Measurements from ENCODE around the gene GBGT1. TPM values are rescaled to one million over a fixed set of nuclear protein-coding genes. Genes with fewer than 3 reads are reported as not detected.
"Not testable (repeated sequence)": the region's sequence is repeated elsewhere in the genome, so short reads cannot be mapped to it uniquely, and the experiment has no call there.

The GBGT1 gene
- 10 to 100 TPM; 14.8 to 21.3 (median 15.0) TPM for total RNA-seq

DNA sequence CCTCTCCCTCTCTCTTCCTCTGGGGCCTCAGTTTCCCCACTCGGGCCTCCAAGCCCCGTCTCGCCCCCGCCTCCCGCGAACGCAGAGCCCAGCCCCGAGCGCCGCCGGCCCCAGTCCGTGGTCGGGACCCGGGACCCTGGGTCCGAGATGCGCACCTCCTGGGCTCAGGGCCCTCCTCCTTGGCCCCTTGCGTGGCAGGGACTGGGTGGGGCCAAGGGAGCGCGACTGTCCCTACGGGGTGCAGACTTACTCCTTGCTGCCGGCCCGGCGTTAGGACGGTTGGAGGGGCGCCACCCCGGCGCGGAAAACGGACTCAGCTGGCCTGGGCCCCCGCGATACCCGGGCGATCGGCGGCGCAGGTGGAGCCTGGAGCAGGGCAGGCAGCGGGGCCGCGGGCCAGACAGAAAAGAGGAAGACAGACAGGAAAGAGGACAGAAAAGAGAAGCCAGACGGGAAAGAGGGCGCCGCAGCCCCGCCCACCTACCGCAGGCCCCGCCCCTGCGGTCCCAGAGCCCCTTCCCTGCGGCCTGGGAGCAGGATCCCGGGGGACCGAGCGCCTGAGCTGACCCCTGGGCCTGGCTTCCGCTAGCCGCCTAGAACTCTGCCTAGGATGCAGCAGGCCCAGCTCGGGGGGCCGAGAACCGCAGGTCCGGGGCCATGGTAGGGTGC, at the start of gene GBGT1:
GBGT1 (minus strand) TSS at position 411 of the 669 bp plus-strand sequence. CDS start 1,502 bp downstream, outside the sequence.
- H3K27me3 ChIP-seq: no peaks in the 10 kb centered on the region
- H3K36me3 ChIP-seq: no peaks in the 10 kb centered on the region
- intact Hi-C loops (cut with DNase I; ENCODE audit: low total_unique reads): no loop called here
- H3K27ac ChIP-seq: peak within 1 kb of the TSS; percentile 55 to 80
- peak within 1 kb of the TSS; percentile 74 to 92 (median 76) for H3K4me3 ChIP-seq
- TF ChIP-seq, protein P1, sequence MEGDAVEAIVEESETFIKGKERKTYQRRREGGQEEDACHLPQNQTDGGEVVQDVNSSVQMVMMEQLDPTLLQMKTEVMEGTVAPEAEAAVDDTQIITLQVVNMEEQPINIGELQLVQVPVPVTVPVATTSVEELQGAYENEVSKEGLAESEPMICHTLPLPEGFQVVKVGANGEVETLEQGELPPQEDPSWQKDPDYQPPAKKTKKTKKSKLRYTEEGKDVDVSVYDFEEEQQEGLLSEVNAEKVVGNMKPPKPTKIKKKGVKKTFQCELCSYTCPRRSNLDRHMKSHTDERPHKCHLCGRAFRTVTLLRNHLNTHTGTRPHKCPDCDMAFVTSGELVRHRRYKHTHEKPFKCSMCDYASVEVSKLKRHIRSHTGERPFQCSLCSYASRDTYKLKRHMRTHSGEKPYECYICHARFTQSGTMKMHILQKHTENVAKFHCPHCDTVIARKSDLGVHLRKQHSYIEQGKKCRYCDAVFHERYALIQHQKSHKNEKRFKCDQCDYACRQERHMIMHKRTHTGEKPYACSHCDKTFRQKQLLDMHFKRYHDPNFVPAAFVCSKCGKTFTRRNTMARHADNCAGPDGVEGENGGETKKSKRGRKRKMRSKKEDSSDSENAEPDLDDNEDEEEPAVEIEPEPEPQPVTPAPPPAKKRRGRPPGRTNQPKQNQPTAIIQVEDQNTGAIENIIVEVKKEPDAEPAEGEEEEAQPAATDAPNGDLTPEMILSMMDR (IDR thresholded peaks at IDR 0.05): no peak
- TF ChIP-seq POLR2AphosphoS5 (IDR thresholded peaks at IDR 0.05) (peak in 1 of 3 donors; percentile 17), POLR2A (IDR thresholded peaks at IDR 0.05) (no peak)
- H3K9me3 ChIP-seq: no peaks in the 10 kb centered on the region
- H3K4me1 ChIP-seq: peaks cover 0 to 6% of the 10 kb centered on the region in 2 donors
- DNase-seq (ENCODE audit: low spot score in 2 of 2): no peak

DNA sequence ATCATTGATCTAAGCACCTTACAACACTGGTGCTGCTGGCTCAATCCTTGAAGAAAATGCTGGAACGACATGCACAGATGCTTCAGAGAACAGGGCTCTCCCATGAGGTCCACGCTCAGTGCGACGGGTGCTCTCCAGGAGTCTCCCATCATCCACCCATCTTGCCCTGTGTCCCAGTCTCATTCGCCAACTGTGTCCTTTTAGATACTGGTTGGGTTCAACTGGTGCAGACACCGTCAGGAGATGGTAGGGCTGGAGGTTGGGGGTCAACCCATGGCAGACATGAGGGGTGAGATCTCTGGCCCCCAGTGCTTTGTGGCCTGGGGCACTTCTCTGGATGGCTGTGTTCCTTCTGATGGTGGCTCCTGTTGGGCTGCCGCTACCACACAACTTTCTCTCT, 46.9 kb upstream of the GBGT1 start:
- H3K36me3 ChIP-seq: no peaks in the 10 kb centered on the region
- no peak for TF ChIP-seq POLR2AphosphoS5 (IDR thresholded peaks at IDR 0.05)
- TF ChIP-seq POLR2A (IDR thresholded peaks at IDR 0.05): no peak
- TF ChIP-seq, protein P1 (IDR thresholded peaks at IDR 0.05): no peak
- H3K4me1 ChIP-seq: no peaks in the 10 kb centered on the region
- H3K9me3 ChIP-seq: no peaks in the 10 kb centered on the region
- intact Hi-C loops (cut with DNase I; ENCODE audit: low total_unique reads): no loop called here
- no peaks in the 10 kb centered on the region for H3K27me3 ChIP-seq
- H3K4me3 ChIP-seq: peak overlapping the region in 1 of 3 donors; percentile 13
- no peak for DNase-seq (ENCODE audit: low spot score in 2 of 2)
- peak overlapping the region; percentile 20 to 75 for H3K27ac ChIP-seq

DNA sequence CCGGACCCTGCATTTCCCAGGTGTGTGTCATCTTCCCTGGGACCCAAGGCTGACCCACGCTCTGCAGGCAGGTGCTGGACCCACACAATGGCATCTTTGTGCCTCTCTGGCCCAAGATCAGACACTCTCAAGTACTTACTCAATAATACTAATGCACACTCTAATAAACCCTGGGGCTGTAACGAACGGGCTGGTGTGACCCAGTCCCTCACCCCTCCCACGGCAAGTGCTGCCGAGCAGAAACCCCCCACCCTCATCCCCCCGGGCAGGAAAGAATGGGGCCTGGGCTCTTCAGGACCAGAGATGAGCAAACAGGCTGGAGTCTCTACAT, 46.5 kb upstream of the GBGT1 start:
- intact Hi-C loops (cut with DNase I; ENCODE audit: low total_unique reads): no loop called here
- Histone ChIP-seq H3K9me3 (no peaks in the 10 kb centered on the region), H3K27ac (peak overlapping the region; percentile 20 to 75), H3K36me3 (no peaks in the 10 kb centered on the region), H3K27me3 (no peaks in the 10 kb centered on the region), H3K4me1 (no peaks in the 10 kb centered on the region), H3K4me3 (peak overlapping the region in 2 of 3 donors; percentile 13 to 44)
- TF ChIP-seq POLR2AphosphoS5 (IDR thresholded peaks at IDR 0.05) (no peak), POLR2A (IDR thresholded peaks at IDR 0.05) (no peak)
- TF ChIP-seq, protein P1 (IDR thresholded peaks at IDR 0.05): no peak
- DNase-seq (ENCODE audit: low spot score in 2 of 2): peak; percentile 66 to 91

DNA sequence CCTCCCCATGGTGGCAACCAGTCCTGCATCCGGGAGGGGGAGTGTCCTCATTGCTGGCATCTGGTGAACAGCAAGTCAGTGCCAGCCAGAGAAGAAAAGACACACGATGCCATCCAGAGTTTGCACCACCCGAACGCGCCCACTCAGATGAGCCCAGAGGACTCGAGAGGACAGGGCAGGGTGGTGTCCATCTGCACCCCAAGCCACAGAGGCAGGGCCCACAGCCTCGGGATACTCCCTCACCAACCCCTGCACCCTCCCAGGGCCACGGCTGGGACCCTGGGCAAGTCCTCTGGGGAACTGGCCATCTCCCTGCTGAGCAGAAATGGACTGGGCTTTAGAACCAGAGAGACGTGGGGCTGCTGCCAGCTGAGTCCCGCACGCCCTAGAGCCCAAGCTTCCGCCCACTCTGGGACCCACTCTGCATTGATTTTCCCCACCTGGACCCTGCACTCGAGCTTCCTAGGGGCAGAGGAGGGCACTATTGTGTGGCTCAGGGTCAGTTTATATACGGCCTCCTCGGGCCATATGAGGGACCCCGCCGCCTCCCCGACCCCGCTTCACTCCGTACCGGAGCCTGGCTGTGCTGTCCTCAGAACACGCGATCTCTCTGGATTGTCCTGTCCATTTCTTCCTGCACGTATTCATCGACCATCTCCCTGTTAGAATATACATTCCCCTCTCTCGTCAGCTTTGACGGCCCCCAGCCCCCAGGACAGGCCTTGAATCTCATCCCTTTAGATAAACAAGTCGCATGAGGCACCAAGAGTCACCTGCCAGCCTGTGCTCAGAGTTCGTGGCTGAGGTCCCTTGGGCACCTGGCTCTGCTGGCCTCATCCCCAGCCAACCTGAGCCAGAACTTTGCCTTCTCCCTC, 45.9 kb upstream of the GBGT1 start:
- H3K4me3 ChIP-seq: peak overlapping the region in 2 of 3 donors; percentile 13 to 44
- peak in 1 of 2 donors; percentile 30 for DNase-seq (ENCODE audit: low spot score in 2 of 2)
- H3K4me1 ChIP-seq, H3K27me3 ChIP-seq, H3K9me3 ChIP-seq, H3K36me3 ChIP-seq: not testable (repeated sequence)
- H3K27ac ChIP-seq: peak overlapping the region in 1 of 2 donors; percentile 75
- intact Hi-C loops (cut with DNase I; ENCODE audit: low total_unique reads): loop anchor here (5.0 kb wide), 1 partner anchor 878 kb away; no protein-coding TSS in a partner anchor

DNA sequence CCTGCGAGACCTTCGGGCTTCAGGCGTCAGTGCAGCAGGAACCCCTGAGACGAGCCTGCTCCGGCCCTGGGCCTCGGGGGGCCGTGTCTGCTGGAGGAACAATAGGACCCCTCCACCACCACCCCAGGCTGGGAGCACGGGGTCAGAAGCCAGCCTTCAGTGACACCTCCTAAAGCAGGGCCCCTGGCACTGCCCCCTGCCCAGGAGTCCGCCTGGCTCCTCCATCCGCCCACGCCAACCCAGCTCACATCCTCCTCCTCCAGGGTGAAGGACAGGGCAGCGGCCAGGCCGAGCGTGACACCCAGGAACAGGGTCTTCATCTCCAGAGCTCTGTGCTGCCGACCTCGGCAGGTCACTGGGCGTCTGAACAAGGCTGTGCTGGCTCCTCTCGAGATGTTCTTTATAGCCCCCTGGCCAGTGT, 45.2 kb upstream of the GBGT1 start, which contains the start of gene OBP2B:
OBP2B (minus strand) TSS at position 371 of the 421 bp plus-strand sequence; CDS start at position 320, 51 bp downstream.
- not testable (repeated sequence) for H3K27me3 ChIP-seq; H3K4me1 ChIP-seq; H3K9me3 ChIP-seq; DNase-seq (ENCODE audit: low spot score in 2 of 2); H3K36me3 ChIP-seq
- Histone ChIP-seq H3K4me3 (peak within 1 kb of the TSS in 2 of 3 donors; percentile 13 to 44), H3K27ac (peak within 1 kb of the TSS in 1 of 2 donors; percentile 75)
- intact Hi-C loops (cut with DNase I; ENCODE audit: low total_unique reads): loop anchor here (5.0 kb wide), 1 partner anchor 878 kb away; no protein-coding TSS in a partner anchor

DNA sequence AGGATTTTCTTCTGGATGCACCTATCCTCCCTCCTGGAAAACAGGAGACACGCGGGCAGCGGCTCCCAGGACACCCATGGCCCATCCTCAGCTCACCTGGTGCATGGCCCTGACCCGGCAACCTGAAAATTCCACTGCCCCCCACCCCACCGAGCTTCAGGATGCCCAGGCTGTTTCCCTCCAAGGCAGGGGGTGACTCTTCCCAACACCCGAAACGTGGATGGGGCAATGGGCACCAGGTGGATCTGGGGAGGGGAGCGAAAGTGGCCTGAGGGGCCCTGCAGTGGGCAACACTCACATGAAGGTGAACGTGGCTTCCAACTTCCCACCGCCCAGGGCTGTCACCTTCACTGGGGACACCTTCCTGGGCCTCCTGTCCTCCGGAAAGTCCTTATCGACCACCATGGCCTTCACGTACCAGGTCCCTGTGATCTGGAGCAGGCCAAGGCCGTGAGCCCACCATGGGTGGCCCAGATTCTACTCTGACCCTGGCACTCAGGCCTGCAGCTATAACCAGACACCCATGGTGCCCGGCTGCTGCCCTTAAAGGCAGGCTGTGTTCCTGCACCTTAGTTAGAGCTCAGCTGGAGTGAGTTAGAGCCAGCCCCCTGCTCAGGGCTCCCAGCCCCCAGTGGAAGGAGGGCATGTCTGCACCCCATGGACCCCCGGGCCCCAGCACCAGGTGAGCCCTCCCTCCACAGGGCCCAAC, 44.6 kb upstream of the GBGT1 start:
- H3K27me3 ChIP-seq, H3K4me1 ChIP-seq, H3K36me3 ChIP-seq, H3K27ac ChIP-seq, H3K9me3 ChIP-seq, H3K4me3 ChIP-seq: not testable (repeated sequence)
- intact Hi-C loops (cut with DNase I; ENCODE audit: low total_unique reads): loop anchor here (5.0 kb wide), 1 partner anchor 879 kb away; no protein-coding TSS in a partner anchor
- peak in 1 of 2 donors; percentile 13 for DNase-seq (ENCODE audit: low spot score in 2 of 2)

Measured in breast epithelium (tissue), 4 donors.